GM19463 (cell line): ENCODE results near the gene COPA.
A peak's percentile ranks its signal among the peaks of the same experiment; 100 is the strongest.

Source experiments
- ATAC-seq: cut with Tn5 transposase; IDR thresholded peaks from one replicate; pipeline ENCODE4 v1.9.1; 2021; ENCODE audit warnings: mild to moderate bottlenecking, moderate library complexity; ENCODE audit not compliant: unreplicated experiment

Gene COPA

GRCh38 chr1:160277330-160277729 is 65.7 kb downstream of the COPA start:
- no peak for ATAC-seq

GRCh38 chr1:160271025-160271424 is 72.0 kb downstream of the COPA start:
- no peak for ATAC-seq

- no peak for ATAC-seq
These were observed 75.6 kb downstream of the COPA start for GRCh38 chr1:160267284-160267991.

DNA sequence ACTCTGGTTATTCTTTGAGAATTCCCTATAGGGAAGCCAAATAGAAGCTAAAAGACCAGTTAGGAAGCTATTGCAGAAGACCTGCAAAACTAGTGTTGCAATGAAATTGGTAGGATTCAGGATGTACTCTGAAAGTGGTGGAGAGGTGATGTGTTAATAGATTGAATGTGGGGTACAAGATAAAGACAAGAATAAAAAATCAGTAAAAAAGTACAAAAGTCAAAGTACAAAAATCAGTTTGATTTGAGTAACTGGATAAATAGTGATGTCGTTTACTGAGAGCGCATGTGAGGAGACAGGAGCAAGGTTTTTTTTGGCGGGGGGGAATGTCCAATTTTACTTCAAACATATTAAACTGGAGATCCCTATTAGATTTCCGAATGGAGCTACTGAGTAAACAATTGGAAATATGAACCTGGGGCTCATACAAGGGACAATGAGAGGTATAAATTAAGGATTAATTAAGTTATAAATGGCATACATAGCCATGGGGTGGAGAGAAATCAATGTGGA is 78.2 kb downstream of the COPA start:
- no peak for ATAC-seq

GRCh38 chr1:160261893-160262794 is 80.9 kb downstream of the COPA start, which contains the start of gene DCAF8:
DCAF8 (minus strand) TSS chr1:160262549; CDS start chr1:160244008, 18,541 bp downstream.
- ATAC-seq = peak; percentile 79

DNA sequence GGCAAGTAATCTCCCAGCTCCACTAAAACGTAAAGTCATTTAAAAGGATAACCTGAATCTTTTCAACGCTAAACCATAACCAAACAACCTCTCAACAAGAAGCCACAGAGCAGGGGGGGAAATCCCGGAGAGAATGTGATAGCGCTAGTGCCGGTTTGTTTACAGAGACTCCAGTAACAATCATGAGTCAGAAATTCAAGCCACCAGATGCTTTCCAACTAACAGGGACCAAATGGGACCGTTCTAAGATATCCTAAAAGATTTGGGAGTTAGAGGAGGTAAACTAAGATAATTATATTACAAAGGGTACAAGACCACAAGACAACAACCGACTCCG is 81.5 kb downstream of the COPA start:
- peak; percentile 21 for ATAC-seq

DNA sequence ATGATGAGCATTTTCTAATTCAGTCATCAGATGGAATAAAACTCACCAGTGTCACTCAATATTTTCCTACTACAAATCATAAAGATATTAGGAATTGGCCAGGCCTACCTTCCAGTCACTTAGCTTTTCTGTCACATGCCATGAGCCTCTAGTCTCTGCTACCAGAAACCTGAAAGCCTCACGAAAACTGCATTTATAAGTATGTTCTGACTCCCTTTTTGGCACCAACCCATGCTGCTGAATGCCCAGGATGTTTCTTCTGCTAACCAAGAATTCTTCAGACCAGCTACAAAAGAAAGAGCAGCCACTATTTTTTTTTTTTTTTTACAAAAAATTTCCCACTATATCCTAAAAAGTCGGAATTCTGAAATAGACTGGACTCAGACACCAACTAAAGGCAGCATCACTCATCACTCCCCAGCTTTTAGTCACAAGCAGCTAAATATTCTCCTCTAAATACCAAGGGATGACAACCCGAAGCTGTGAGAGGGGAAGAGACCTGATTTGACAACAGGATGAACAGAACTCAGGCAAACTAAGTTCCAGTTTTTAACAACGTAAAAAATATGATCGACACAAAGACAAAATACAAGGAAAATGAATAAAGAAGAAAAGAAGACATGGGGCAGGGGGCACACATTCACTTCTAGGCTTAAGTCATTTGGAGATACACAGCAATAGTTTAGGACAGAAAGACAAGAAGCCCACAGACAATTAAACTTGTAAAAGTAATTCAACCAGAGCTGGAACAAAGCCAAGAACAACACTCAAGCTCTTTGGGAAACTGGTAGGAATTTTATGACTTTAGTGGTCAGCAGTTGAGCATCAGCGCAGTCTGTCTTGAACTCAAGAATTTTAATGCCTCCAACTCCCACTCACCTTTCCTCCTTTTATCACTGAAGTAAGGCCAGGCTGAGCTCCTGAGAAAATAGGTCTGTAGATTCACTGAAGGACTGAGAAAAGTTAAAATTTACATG is 82.4 kb downstream of the COPA start:
- ATAC-seq = no peak

- ATAC-seq = no peak
These were observed 84.8 kb downstream of the COPA start for GRCh38 chr1:160258177-160258798.

- ATAC-seq = no peak
These were observed 85.5 kb downstream of the COPA start for GRCh38 chr1:160257411-160258015.

DNA sequence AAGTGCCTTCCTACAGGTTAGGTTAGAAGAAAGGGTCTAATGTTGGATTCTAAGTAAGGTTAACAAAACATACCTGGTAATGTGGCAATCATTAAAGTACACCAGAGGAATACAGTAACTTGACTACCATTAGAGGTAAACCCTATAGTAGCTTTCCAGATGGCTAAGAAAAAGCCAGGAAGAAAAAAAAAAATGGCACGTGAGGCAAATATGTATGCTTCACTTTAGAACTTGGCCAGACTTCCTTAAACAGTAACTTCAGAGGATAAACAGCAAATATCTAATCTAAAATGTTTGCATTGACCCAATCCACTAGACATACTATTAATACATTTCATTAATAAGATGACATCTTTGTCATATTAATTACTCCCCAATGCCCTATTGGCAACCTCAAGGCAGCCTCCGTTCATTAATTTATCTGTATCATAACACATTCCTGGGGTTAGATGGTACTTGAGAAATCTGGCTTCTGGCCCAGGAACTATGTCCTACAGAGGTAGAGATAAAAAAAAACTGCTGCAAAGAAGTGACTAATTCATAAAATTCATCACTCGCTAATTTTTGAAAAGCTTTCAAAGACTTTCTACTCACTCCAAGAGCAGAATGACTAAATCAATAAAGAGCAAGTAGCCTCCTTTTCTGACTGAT is 86.5 kb downstream of the COPA start:
- ATAC-seq = no peak

- no peak for ATAC-seq
These were observed 87.2 kb downstream of the COPA start for GRCh38 chr1:160255781-160256300.

DNA sequence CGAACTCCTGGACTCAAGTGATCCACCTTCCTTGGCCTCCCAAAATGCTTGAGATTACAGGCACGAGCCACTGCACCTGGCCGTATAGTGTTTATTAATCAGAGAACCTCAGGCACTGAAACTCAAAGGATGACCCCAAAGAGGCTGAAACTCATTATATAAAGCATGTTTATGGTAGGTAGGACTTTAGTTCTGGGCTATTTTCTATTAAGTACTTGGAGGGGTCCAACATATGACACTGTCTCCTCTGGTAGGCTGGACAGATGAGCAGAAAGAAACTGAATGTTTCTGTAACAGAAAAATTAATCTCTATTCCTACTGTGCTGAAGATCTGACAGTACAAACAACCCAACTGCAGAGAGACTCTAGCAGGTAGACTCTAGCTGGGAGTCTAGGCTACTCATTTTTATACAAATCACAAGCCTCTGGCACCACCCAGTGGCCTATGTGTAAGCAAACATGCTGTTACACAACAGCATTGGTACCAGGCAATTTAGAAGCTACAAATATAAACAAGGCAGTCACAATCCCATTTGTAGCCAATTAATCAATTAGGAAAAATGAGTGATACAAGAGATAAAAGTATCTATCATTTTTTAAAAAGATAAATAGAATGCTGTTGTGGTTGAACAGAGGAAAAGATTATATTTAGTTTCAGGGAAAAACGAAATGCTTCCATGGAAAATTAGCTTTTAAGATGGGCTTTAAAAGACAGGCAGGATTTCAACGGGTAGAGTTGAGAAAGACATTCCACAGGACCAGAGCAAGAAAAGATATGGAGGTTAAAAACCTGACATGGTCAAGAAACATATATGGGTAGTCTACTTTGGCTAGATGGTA is 91.1 kb downstream of the COPA start:
- no peak for ATAC-seq

DNA sequence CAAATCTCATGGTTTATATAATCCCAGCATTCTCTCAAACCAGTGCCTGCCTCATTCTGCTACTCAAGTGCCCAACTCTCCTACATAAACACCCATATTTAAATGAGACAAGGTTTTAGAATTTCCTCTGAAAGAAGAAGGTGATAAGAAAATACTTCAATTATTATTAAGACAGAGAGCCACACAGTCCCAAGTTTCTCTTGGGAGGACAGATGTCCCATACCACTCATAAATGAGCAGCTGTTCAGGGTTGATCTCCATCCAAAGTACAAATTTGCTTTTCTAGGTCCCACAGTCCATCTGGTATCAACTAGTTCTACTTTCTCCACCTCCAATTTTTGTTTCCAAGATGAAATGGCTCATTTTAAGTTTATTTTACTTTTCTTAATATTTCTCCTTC is 92.0 kb downstream of the COPA start:
- ATAC-seq = no peak

DNA sequence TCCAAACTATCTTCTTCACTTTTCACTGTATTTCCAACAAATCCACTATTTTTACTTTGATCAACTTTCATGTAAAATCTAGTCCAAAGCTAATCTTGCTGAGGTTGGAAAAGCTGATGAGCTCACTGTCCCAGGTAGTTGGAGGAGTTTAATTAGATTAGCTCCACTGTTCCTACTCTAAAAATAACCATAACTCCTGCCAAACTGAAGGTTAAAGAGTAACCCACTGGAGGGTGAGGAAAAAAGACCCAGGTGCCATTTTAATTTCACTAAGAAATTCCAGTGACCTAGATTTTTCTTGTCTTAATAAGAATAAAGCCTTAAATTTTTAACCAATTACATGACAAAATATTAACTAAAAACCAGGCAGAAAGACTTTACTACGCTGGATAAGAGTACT is 96.0 kb downstream of the COPA start:
- ATAC-seq = no peak

DNA sequence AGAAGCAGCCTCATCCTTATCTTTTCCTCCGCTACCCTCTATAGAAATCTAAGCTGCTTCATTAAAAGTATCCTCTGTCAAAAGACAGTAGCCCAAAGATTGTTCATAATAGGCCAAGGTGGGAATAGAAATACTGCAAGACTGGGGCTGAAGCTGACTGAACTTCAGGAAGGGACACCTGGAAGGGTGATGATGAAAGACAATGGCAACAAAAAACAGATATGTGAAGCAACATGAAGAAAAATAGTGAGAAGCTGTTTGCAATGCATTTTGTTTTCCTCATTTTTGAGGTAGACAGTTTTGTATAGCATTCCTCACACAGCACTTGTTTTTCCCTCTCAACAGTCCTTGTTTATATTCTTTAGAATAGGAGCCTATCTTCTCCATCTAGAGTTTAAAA is 97.6 kb downstream of the COPA start:
- ATAC-seq = no peak

GRCh38 chr1:160244209-160244608 is 98.8 kb downstream of the COPA start:
- ATAC-seq = no peak

DNA sequence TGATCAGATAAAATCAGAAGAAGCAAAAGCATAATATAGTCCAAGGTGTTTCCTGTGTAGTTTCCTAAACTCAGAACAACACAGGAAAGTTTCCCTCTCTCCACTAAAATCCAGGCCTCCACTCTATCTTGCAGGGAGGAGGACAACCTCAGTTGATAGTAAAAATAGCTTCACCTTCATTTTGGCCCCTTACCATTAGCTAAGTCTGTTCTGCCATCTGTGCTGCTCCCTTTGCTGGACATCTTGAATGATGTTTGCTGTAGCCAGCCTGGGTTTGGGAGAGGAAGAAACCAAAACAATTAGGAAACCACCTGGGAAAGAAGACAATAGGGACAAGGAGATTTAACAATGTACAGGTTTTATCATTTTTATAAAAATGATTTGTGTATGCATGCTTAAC is 99.3 kb downstream of the COPA start:
- ATAC-seq = no peak

DNA sequence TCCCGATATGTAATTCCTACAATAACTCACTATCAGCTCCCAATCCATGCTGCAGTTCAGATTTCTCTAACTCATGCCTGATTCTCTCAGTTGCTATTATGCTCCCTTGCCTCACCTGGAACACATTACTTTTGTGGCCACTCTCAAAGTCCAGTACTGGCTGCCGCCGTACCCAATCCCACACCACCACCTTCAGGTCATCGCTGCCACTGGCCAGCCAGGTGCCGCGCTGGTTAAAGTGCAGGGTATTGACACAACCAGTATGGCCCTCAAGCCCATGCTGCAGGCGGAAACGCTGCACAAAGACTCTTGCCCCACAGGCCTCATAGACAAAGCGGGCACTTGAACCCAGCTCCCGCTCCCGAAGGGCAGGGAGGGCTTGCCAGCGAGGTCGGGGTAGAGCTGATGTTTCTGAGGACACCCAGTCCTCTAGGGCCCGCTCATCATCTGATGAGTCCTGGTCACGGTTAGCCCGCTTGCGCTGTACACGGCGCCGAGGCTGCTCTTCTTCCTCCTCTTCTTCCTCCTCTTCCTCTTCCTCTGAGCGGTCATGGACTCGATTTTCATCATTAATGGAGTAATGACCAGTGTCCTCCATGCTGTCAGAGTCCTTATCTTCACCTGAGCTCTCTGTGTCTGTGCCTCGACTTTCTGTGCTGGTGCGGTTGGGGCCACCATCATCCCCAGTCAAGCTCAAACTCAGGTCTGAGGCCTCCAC is 103.3 kb downstream of the COPA start:
- ATAC-seq = no peak
